Adipocyte (in vitro differentiated cells): Measurements from ENCODE around the gene ETV3.

ENCODE experiments used
- DNase-seq: peaks from one replicate; pipeline ENCODE4 v3.0.0-alpha.2; 2015; ENCODE audit warnings: low read depth
- H3K27me3 ChIP-seq: replicated peaks from 2 replicates; pipeline ENCODE4 v1.7.0; 2013; ENCODE audit warnings: mild to moderate bottlenecking, low read length, moderate library complexity; ENCODE audit not compliant: control insufficient read depth, insufficient read depth
- H3K36me3 ChIP-seq: 2 replicates; pipeline ENCODE4 v1.7.0; 2013; ENCODE audit warnings: low read length, mild to moderate bottlenecking, moderate library complexity; ENCODE audit not compliant: control insufficient read depth, insufficient read depth, severe bottlenecking
- H3K4me1 ChIP-seq: 2 replicates; pipeline ENCODE4 v1.7.0; 2013; ENCODE audit warnings: mild to moderate bottlenecking, low read length, moderate library complexity; ENCODE audit not compliant: control insufficient read depth, insufficient read depth
- H3K4me3 ChIP-seq: 2 replicates; pipeline ENCODE4 v1.7.0; 2013; ENCODE audit warnings: mild to moderate bottlenecking, low read length, moderate library complexity
- H3K9ac ChIP-seq: 2 replicates; pipeline ENCODE4 v1.7.0; 2013; ENCODE audit warnings: mild to moderate bottlenecking, low read length, moderate library complexity
- H3K9me3 ChIP-seq: 2 replicates; pipeline ENCODE4 v1.7.0; 2013; ENCODE audit warnings: mild to moderate bottlenecking, low read length, moderate library complexity; ENCODE audit not compliant: control insufficient read depth

ETV3 gene

GRCh38 chr1:157097692-157098091, 40.5 kb downstream of the ETV3 start:
- H3K9me3 ChIP-seq = no peaks in the 10 kb centered on the region
- H3K36me3 ChIP-seq = no peaks in the 10 kb centered on the region
- no peak for DNase-seq
- no peak overlapping the region for H3K4me3 ChIP-seq
- peaks cover 17% of the 10 kb centered on the region for H3K4me1 ChIP-seq
- H3K9ac ChIP-seq = no peak overlapping the region
- H3K27me3 ChIP-seq = peaks cover 8% of the 10 kb centered on the region

DNA sequence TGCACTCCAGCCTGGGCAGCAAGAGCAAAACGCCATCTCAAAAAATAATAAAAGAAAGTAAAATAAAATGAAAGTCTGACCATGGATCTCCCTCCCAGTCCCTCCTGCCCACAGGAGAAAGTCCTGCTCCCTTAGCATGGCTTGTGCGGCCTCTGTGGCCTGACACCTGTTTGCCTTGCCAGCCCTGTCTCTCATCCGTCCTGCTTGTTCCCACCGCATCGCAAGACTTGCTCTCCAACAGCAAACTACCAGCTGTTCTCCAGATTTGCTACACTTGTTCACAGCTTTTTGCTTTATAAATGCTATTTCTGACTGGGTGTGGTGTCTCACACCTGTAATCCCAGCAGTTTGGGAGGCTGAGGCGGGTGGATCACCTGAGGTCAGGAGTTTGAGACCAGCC, 41.3 kb downstream of the ETV3 start:
- H3K36me3 ChIP-seq = no peaks in the 10 kb centered on the region
- peaks cover 24% of the 10 kb centered on the region for H3K4me1 ChIP-seq
- H3K4me3 ChIP-seq = no peak overlapping the region
- H3K9ac ChIP-seq = no peak overlapping the region
- H3K9me3 ChIP-seq = no peaks in the 10 kb centered on the region
- H3K27me3 ChIP-seq = peaks cover 8% of the 10 kb centered on the region
- DNase-seq = no peak

GRCh38 chr1:157095551-157095950, 42.6 kb downstream of the ETV3 start:
- Histone ChIP-seq H3K4me1 (peaks cover 36% of the 10 kb centered on the region), H3K9ac (no peak overlapping the region), H3K36me3 (no peaks in the 10 kb centered on the region), H3K9me3 (no peaks in the 10 kb centered on the region), H3K4me3 (no peak overlapping the region), H3K27me3 (peaks cover 2% of the 10 kb centered on the region)
- no peak for DNase-seq

- no peak overlapping the region for H3K9ac ChIP-seq
- no peaks in the 10 kb centered on the region for H3K36me3 ChIP-seq
- no peak for DNase-seq
- H3K4me3 ChIP-seq = no peak overlapping the region
- H3K27me3 ChIP-seq = peaks cover 2% of the 10 kb centered on the region
- H3K4me1 ChIP-seq = peaks cover 39% of the 10 kb centered on the region
- no peaks in the 10 kb centered on the region for H3K9me3 ChIP-seq
These were observed 43.1 kb downstream of the ETV3 start for GRCh38 chr1:157095091-157095490.

- Histone ChIP-seq H3K4me3 (no peak overlapping the region), H3K9ac (peak overlapping the region; percentile 40), H3K9me3 (no peaks in the 10 kb centered on the region), H3K27me3 (no peaks in the 10 kb centered on the region), H3K36me3 (no peaks in the 10 kb centered on the region), H3K4me1 (peaks cover 43% of the 10 kb centered on the region)
- no peak for DNase-seq
These were observed 45.4 kb downstream of the ETV3 start for GRCh38 chr1:157092831-157093230.

- Histone ChIP-seq H3K4me3 (no peak overlapping the region), H3K9me3 (no peaks in the 10 kb centered on the region), H3K27me3 (no peaks in the 10 kb centered on the region), H3K36me3 (no peaks in the 10 kb centered on the region), H3K9ac (no peak overlapping the region), H3K4me1 (peaks cover 43% of the 10 kb centered on the region)
- no peak for DNase-seq
These were observed 46.4 kb downstream of the ETV3 start for GRCh38 chr1:157091668-157092273.

DNA sequence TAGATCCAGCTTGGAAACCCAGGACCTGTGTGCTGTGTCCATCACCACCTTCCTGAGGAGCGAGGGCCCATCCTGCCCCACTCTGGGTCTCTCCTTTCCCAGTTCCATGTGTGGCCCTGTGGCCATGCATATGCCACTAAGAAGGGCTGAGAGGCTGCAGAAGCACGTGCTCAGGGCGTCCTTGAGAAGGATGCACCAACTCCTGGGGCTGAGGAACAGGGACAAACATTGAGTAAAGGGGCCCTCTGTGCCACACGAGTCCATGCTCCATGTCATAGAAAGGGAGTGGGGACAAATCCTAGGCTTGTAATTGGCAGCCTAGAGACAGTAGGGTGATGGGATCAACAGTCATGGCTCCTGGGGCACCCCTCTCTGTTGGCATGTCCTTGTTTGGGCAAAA, 47.0 kb downstream of the ETV3 start:
- Histone ChIP-seq H3K9me3 (no peaks in the 10 kb centered on the region), H3K27me3 (no peaks in the 10 kb centered on the region), H3K4me1 (peaks cover 43% of the 10 kb centered on the region), H3K9ac (no peak overlapping the region), H3K4me3 (no peak overlapping the region), H3K36me3 (no peaks in the 10 kb centered on the region)
- DNase-seq = no peak

GRCh38 chr1:157090771-157091170, 47.4 kb downstream of the ETV3 start:
- Histone ChIP-seq H3K36me3 (no peaks in the 10 kb centered on the region), H3K9me3 (no peaks in the 10 kb centered on the region), H3K27me3 (no peaks in the 10 kb centered on the region), H3K4me3 (no peak overlapping the region), H3K9ac (peak overlapping the region; percentile 20), H3K4me1 (peaks cover 43% of the 10 kb centered on the region)
- no peak for DNase-seq

DNA sequence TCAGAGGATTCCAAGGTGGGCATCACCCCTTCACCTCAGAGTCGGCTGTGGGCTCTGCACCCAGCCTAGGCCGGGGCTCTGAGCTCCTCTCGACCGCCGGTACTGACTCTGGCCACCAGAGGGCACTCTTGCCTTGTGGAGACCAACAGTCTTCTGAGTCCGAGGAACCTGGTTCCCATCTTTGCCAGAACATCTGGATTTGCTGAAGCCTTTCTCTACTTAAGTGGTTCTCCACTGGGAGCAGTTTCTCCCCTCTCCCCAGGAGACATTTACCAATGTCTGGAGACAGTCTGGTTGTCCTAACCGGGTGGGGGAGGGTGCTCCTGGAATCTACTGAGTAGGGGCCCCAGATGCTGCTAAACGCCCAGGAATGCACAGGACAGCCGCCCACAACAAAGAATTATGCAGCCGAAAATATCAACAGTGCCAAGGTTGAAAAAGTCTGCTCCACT, 48.0 kb downstream of the ETV3 start:
- peak overlapping the region; percentile 20 for H3K9ac ChIP-seq
- no peaks in the 10 kb centered on the region for H3K36me3 ChIP-seq
- H3K4me1 ChIP-seq = peaks cover 43% of the 10 kb centered on the region
- H3K4me3 ChIP-seq = no peak overlapping the region
- no peaks in the 10 kb centered on the region for H3K9me3 ChIP-seq
- peak; percentile 97 for DNase-seq
- H3K27me3 ChIP-seq = no peaks in the 10 kb centered on the region

- Histone ChIP-seq H3K9me3 (no peaks in the 10 kb centered on the region), H3K4me3 (no peak overlapping the region), H3K36me3 (no peaks in the 10 kb centered on the region), H3K9ac (peak overlapping the region; percentile 6), H3K4me1 (peaks cover 43% of the 10 kb centered on the region), H3K27me3 (no peaks in the 10 kb centered on the region)
- DNase-seq = no peak
These were observed 48.4 kb downstream of the ETV3 start for GRCh38 chr1:157089789-157090188.

DNA sequence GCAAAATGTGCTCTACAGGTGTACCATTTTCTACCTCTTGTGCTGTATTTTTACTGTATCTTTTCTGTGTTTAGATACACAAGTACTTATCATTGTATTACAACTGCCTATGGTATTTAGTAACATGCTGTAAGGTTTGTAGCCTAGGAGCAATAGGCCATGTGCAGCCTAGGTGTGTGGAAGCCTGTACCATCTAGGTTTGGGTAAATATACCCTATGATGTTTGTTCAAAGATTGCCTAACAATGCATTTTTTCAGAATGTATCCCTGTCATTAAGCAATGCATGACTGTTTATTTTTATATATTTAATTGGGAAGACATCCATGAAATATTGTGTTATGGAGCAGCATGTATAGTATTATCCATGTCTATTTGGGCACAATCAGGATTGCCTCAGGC, 49.6 kb downstream of the ETV3 start:
- peak; percentile 14 for DNase-seq

GRCh38 chr1:157087030-157087429, 51.2 kb downstream of the ETV3 start:
- no peaks in the 10 kb centered on the region for H3K36me3 ChIP-seq
- H3K9me3 ChIP-seq = no peaks in the 10 kb centered on the region
- no peak for DNase-seq
- no peak overlapping the region for H3K9ac ChIP-seq
- no peaks in the 10 kb centered on the region for H3K27me3 ChIP-seq
- no peak overlapping the region for H3K4me3 ChIP-seq
- H3K4me1 ChIP-seq = peaks cover 21% of the 10 kb centered on the region

More for the DNA sequence above, 49.6 kb downstream of the ETV3 start:
- Histone ChIP-seq H3K9me3 (no peaks in the 10 kb centered on the region), H3K4me3 (no peak overlapping the region), H3K27me3 (no peaks in the 10 kb centered on the region), H3K4me1 (peaks cover 34% of the 10 kb centered on the region), H3K36me3 (no peaks in the 10 kb centered on the region), H3K9ac (no peak overlapping the region)
